Urothelium cell line (cell line): ENCODE results near the gene ARIH1.
A peak's percentile ranks its signal among the peaks of the same experiment; 100 is the strongest.
"Not testable (repeated sequence)": the region's sequence is repeated elsewhere in the genome, so short reads cannot be mapped to it uniquely, and the experiment has no call there.

ENCODE experiments used
- DNase-seq: peaks from one replicate; pipeline ENCODE4 v3.0.0; 2011; ENCODE audit warnings: low spot score, mixed read lengths
- FAIRE-seq: peaks from 2 replicates; lab custom pipeline; 2011; peaks lifted over from hg19 to GRCh38; lab: Jason Lieb, UNC

The ARIH1 gene

GRCh38 chr15:72592676-72593075 is 118.5 kb downstream of the ARIH1 start:
- no peak for DNase-seq
- FAIRE-seq = no peak

- DNase-seq = no peak
- FAIRE-seq = no peak
Measured at GRCh38 chr15:72593838-72594237, 119.7 kb downstream of the ARIH1 start.

GRCh38 chr15:72599855-72600464 is 125.8 kb downstream of the ARIH1 start:
- FAIRE-seq = no peak
- DNase-seq = peak; percentile 44

GRCh38 chr15:72604794-72605193 is 130.7 kb downstream of the ARIH1 start:
- FAIRE-seq = no peak
- peak; percentile 8 for DNase-seq

- not testable (repeated sequence) for DNase-seq, FAIRE-seq
Measured at GRCh38 chr15:72608084-72608483, 134.0 kb downstream of the ARIH1 start.

GRCh38 chr15:72609862-72610261 is 135.7 kb downstream of the ARIH1 start:
- FAIRE-seq = no peak
- DNase-seq = no peak

GRCh38 chr15:72612324-72612723 is 138.2 kb downstream of the ARIH1 start:
- DNase-seq, FAIRE-seq: not testable (repeated sequence)

- no peak for FAIRE-seq
- DNase-seq = no peak
Measured at GRCh38 chr15:72614810-72615532, 140.8 kb downstream of the ARIH1 start.

GRCh38 chr15:72615533-72616233 is 141.6 kb downstream of the ARIH1 start:
- FAIRE-seq, DNase-seq: not testable (repeated sequence)

- DNase-seq (peak; percentile 25), FAIRE-seq (no peak)
Measured at GRCh38 chr15:72616491-72617210, 142.5 kb downstream of the ARIH1 start.

- not testable (repeated sequence) for DNase-seq, FAIRE-seq
Measured at GRCh38 chr15:72623854-72624253, 149.7 kb downstream of the ARIH1 start.

GRCh38 chr15:72626153-72626552 is 152.0 kb downstream of the ARIH1 start:
- not testable (repeated sequence) for DNase-seq, FAIRE-seq

GRCh38 chr15:72628249-72629067 is 154.3 kb downstream of the ARIH1 start:
- DNase-seq = not testable (repeated sequence)

GRCh38 chr15:72629068-72629570 is 155.0 kb downstream of the ARIH1 start:
- FAIRE-seq, DNase-seq: not testable (repeated sequence)

More at GRCh38 chr15:72628249-72629067, 154.3 kb downstream of the ARIH1 start:
- FAIRE-seq = not testable (repeated sequence)

GRCh38 chr15:72636519-72637282 is 162.6 kb downstream of the ARIH1 start:
- not testable (repeated sequence) for DNase-seq, FAIRE-seq

GRCh38 chr15:72639759-72640483 is 165.8 kb downstream of the ARIH1 start:
- not testable (repeated sequence) for FAIRE-seq, DNase-seq

- FAIRE-seq, DNase-seq: not testable (repeated sequence)
Measured at GRCh38 chr15:72642271-72642670, 168.1 kb downstream of the ARIH1 start.

GRCh38 chr15:72648631-72649253 is 174.6 kb downstream of the ARIH1 start:
- not testable (repeated sequence) for DNase-seq, FAIRE-seq
